Epithelial cell of esophagus (primary cell): ENCODE results near the gene CD82.

ENCODE experiments used
- DNase-seq: peaks from one replicate; pipeline ENCODE4 v3.0.0; 2010; ENCODE audit warnings: low read depth
- H3K4me3 ChIP-seq: 2 replicates; pipeline ENCODE4 v1.5.1; 2011; ENCODE audit warnings: mild to moderate bottlenecking, low read length, control low read depth
- CTCF ChIP-seq: IDR thresholded peaks from 2 replicates; pipeline ENCODE4 v1.5.1; 2011; ENCODE audit warnings: low read depth, mild to moderate bottlenecking, low read length, control low read depth, inconsistent platforms; ENCODE audit not compliant: insufficient read depth; ENCODE audit errors: missing control alignments

Gene CD82

GRCh38 chr11:44611088-44611487, 45.6 kb downstream of the CD82 start:
- no peak overlapping the region for H3K4me3 ChIP-seq
- TF ChIP-seq CTCF, result no peak
- no peak for DNase-seq

- no peak for TF ChIP-seq CTCF
- DNase-seq, result no peak
- no peak overlapping the region for H3K4me3 ChIP-seq
These were observed 46.4 kb downstream of the CD82 start for GRCh38 chr11:44611687-44612434.

GRCh38 chr11:44613153-44613552, 47.7 kb downstream of the CD82 start:
- TF ChIP-seq CTCF, result no peak
- no peak overlapping the region for H3K4me3 ChIP-seq
- DNase-seq, result no peak

- no peak overlapping the region for H3K4me3 ChIP-seq
- no peak for TF ChIP-seq CTCF
- no peak for DNase-seq
These were observed 48.9 kb downstream of the CD82 start for GRCh38 chr11:44614281-44614775.

GRCh38 chr11:44615041-44615755, 49.7 kb downstream of the CD82 start:
- no peak overlapping the region for H3K4me3 ChIP-seq
- TF ChIP-seq CTCF, result no peak

GRCh38 chr11:44615913-44616791, 50.7 kb downstream of the CD82 start:
- no peak overlapping the region for H3K4me3 ChIP-seq
- no peak for TF ChIP-seq CTCF
- no peak for DNase-seq

More at GRCh38 chr11:44615041-44615755, 49.7 kb downstream of the CD82 start:
- DNase-seq, result no peak
